ENCODE data around the gene SH3BP5.
A peak's percentile ranks its signal among the peaks of the same experiment; 100 is the strongest.

SH3BP5 gene

DNA sequence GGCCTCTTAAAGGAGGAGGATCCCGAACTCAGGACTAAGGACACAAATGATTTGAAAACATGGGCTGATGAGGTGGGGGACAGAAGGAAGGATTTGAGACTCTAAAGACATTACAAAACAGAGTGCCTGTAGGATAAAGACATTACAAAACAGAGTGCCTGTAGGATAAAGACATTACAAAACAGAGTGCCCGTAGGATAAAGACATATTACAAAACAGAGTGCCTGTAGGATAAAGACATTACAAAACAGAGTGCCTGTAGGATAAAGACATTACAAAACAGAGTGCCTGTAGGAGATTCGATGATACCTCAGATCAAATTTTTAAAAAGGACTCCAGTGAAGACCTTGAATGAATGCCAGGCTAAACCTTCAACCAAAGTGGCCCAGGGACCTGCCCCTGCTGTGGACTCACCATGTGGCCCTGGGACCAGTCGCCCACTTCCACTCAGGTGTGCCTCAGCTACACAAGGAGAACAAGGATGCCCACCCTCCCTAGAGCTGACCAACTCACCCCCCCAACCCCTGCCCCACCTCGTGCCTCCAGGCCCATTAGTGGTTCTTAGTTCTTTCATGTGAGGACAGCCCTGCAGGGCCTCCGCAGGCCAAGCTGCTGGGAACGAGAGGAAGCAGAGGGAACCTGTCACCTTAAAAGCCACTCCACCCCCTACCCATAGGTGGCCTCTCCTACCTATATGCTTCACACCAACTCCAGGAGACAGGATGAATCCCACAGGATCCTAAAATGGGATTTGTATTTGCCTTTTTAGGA, 59.8 kb downstream of the SH3BP5 start:
- no peak for DNase-seq

DNA sequence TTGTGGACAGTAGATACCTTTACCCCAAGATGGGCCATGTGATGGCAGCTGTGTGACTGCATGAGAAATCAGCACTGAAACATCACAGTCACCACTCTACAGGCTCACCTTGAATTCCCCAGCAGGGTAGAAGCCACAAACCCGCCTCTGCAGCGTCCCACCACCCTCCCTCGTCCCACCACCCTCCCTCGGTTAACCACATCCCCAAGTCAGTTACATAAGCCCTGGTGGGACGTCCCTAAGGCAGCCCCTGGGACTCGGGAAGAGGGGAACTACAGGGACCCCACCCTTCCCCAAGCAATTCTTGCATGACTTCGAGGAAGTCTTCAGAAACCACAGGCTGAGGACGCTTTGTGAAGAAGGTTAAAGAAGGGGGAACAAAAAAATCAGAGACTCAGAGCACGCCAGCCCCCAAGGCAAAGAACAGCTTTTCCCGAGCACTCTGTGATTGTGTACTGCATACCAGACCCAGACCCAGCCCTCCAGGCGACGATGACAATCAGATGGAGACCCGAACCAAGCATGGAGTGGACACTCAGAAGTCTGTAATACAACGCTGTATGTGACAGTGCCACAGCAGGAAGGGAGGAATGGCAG, 60.5 kb downstream of the SH3BP5 start:
- no peak for DNase-seq

DNA sequence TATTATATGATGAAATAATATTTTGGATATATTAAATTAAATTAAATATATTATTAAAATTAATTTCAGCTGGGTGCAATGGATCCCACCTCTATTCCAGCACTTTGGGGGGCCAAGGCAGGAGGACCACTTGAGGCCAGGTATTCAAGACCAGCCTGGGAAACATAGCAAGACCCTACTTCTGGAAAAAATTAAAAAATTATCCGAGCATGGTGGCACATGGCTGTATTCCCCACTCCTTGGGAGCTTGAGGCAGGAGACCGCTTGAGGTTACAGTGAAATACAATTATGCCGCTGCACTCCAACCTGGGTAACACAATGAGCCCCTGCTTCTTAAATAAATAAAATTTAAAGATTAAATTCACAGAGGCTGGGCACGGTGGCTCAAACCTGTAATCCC, 61.4 kb downstream of the SH3BP5 start:
- no peak for DNase-seq

DNA sequence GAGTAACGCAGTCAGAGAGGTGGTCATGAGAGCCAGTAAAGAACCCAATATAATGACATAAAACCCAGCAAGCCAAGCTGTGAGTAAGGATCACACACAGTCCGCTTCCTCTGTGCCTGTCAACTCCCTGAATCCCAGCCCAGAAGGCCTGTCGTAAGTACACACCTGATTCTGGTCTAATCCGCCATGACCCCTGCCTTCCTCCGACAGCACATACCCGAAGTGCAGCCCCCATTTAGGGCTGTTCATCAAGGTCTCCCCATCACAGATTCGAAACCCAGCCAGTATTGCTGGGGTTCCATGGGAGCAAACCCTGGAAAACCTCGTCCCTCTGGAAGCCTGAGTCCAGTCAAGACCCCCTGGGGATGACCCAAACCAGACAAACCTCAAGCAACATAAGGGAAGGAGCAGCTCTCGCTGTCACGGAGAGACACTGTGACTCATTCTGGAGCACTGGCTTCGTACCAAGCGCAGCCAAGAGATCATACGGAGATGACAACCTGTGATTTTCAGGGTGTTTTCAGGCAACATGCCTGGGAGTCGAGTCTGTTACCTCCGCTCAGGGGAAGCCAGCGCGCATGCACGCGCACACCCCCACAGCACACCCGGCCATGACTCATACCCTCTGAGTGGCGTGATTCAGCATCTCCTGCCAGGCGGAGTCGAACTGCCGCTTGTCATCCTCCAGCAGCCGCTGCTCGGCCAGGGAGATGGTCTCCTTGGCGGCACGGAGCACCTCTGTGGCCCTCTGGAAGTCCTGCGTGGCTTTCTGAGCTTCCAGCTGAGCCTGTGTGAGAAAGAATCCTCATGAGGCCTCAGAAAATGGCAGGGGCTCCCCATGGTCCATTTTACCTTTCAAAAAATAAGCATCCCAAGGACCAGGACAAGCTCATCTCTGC, 63.0 kb downstream of the SH3BP5 start:
- DNase-seq = peak; percentile 94

DNA sequence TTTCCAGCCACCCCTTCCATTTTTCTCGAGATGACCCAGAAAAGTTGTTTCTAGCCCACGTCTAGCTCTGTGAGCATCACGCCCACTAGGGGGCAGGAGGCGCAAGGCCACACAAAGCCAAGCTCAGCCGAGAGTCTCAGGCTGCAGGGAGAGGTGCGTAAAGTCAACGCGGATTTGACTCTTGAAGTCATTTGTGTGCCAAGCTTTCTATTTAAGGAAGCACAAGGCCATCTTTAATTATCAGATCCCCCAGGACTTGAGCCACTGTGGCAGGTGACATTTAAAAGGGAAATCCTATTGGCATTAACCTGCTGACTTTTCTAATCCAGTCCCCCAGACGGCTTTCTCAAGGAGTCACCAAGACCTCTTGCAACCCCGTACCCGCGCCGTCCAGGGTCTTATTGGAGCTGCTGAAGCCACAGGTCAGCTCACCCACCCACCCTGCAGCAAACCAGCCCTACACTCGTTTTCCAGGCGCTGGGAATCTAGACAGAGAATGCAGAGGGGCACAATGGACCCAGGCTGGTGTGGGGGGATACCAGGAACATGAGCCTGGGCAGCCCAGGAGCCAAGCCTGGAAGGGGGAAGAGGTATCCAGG, 64.3 kb downstream of the SH3BP5 start:
- peak; percentile 74 for DNase-seq

DNA sequence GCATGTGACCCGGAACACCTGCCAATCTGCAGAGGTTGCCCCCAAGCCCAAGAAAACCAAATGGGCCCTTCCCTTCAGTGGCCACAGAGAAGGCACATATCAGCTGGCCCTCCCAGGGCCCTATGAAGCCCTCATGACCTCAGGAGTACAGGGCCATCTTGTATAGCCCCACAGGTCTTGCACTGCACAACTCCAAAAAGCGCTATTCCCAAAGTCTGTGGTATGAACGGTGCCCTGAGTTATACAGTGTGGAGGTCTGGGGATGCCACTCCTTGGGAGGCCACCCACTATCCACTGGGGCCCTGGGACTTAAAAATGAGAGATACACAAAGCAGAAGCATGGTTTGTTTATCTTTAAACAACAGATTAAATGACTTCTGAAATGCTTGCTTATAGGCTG, 64.9 kb downstream of the SH3BP5 start:
- DNase-seq = no peak

DNA sequence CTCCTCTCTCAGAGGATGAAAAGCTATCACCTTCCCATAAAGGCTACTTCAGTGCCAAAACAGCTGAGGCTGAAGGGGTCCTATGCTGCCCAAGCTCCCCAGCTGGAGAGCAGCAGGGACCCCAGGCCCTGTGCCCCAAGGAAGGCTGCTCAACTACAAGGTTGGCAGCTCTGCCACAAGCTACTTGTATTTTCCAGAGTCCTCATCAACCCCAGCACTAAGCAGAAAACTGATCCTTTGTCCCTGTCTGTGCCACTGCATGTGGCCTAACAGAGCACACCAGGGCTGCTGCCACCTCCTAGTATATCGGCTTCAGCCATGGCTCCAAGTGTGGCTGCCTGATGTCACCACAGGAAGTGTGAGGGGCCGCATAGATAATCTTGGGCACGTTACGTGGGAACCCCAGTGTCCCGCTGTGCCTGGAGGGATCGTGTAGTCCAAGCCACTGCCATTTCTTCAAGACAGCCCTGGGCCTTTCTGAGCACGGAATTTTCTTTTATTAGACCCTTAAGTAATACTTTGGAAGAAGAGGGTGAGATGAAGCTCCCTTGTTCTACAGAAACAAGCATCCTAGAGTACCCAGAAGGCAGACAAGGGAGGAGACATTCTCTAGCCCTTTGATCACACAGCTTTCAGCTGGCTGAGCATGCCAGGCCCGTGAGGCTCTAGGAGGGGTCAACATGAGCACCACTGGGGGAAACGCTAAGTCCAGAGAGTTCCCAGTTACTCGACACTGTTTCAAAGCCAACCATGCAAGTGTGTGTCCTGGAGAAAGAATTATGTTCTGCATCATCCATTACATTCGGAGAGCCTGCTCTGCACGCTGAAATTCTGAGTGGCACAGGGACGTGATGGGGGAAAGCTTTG, 65.6 kb downstream of the SH3BP5 start:
- DNase-seq = no peak

DNA sequence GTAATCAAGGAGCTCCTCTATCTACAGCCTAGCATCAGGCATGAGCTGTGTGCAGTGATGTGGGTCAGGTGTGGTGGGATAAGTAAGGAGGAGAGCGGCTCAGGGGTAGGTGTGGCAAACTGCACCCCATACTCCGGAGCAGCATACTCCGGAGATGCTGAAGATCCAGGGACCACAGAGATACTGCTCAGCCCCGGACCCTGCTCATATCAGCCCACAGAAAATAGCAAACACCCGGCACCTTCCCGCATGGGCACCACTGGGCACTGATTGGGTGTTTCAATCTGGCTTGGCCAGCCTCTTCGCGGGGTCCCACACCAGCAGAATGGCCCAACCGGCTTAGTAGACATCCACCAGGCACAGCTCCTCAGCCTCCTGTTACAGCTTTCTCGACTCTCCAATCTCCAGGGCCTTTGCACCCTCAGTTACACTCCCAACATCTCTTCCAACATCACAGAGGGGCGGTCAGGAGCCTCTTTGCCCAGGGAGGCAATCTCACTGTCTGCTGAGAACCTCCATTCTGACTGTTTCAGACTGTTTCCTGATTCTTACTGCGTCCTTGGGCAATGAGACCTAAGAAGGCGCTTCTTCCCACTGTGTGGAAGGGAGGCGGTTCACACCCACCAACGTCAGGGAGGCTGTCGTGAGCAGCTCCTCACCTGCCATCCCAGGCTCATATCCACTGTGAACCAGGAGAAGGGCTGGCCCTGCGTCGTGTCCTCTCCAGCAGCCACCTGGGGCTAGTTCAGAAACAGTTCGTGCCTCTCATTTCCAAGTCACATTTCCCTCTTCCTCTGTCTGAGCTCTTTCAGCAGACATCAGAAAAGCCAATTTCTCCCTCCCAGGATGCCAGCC, 66.5 kb downstream of the SH3BP5 start:
- DNase-seq = no peak

DNA sequence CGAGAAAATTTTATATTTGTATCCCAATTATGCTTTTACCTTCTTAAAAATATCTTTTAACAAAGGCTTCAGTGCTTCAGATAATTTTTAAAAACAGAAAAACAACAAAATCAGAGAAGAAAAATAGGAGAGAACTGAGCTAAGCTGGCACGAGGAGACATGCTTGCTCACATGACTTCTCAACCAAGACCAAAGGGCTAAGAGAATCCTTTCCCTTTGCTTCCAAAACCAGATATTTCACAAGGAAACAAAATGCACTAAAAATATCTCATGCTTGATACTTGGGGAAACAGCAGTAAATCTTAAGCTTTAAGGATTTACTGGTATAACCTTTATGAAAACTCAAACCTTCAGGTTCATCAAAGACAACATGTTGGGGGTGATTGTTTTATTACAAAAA, 67.9 kb downstream of the SH3BP5 start:
- no peak for DNase-seq

DNA sequence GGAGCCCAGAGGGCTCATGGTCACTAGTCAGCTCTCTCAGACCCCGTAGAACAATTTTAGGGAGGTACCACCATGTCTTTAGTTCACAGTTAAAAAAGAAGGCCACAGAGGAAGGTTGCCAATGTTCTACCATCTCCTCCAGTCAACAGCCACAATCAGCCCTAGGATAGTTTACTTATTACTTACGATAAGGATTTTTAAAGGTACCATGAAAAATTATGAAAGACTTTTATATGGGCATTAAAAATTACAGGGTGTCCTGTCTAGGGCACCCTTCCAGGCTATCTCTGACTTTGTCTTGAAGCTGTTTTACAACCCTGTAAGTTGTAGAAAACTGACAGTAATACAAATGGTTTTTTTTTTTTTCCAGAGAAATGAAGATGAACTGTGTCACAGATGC, 68.5 kb downstream of the SH3BP5 start:
- no peak for DNase-seq

DNA sequence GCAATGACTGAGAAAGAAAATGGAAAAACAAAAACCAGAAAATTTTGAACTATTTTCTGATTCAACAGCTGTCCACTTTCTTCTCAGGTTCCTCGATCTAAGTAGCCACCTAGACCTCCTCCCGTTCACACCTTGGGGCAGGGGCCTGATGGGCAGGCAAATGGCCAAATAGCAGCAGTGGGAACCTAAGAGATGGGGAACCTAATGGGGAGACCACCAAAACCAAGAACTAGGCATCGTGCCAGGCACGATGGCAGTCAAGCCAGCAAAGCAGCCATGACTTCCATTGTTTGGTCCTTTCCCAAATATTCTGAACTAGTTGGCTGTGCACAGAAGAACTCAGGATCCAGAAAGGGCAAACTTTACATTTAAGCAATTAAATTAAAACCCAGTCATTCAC, 69.3 kb downstream of the SH3BP5 start:
- DNase-seq = no peak

DNA sequence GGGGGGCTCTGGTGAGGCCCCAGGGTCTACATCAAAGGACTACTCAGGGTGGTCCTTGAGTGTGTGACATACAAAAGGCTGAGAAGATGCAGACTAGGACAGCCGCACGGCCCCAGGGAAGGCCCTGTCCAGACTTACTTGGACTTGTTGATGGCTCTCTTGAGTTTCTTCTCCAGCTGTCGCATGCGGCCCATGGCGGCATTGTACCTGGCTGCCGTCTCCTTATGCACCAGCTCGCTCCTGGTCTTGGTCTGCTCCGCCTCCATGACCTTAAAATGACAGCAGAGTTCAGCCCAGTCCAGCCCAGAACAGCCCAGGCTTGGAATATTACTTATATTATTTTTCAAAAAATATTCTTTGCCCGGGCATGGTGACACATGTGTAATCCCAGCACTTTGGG, 70.4 kb downstream of the SH3BP5 start:
- DNase-seq = no peak

DNA sequence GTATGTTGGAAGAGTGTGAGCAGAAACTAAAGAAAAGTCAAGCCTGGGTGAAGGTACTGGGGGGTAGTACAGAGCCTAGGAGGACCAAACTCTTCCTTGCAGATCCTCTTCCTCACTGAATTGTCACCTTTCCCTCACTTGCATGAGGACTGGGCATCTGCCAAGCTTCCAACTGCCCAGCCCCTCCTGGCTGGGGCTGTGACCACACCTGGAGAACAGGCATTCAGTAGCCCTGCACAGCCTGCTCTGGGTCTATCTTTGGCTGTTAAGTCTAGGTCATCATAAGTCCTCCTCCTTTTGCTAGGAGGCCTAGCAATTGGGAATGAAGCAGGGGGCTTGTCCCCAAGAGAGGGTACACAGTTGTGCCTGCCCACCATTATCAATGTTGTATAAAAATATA, 71.1 kb downstream of the SH3BP5 start:
- no peak for DNase-seq

DNA sequence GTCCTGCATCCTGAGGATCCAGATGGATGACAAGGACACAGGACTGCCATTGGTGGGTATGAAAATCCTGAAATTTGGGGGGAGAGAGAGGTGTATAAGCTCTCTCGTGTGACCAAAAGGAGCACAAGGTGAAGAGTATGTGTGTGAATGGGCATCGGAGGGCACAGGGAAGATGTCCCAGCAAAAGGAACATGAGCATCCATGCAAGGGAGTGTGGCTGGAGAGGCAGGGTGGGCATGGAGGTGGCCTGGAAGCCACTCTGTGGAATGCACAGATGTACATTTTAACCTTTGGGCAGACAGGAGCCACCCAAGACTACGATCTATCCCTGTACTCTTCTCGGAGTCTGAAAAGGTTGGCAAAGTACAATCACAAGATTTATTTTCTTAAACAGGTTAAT, 71.9 kb downstream of the SH3BP5 start:
- no peak for DNase-seq

DNA sequence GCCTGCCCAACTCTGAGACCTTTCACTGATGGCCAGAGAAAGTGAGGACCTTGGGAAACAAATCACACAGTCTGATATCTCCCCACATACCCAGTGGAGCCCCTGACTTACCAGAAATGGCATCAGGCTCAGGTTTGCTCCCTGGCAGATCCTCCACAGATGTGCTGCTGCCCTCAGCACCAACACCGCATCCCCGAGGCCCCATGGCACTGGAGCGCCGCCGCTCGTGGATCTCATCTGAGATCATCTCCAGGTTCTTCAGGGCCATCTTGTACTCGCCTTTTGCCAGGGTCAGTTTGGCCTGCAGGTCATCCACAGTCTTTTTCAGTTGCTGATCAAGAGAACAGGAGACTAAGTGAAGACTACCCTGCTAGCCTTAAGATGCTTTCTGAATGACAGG, 73.7 kb downstream of the SH3BP5 start:
- DNase-seq = no peak

DNA sequence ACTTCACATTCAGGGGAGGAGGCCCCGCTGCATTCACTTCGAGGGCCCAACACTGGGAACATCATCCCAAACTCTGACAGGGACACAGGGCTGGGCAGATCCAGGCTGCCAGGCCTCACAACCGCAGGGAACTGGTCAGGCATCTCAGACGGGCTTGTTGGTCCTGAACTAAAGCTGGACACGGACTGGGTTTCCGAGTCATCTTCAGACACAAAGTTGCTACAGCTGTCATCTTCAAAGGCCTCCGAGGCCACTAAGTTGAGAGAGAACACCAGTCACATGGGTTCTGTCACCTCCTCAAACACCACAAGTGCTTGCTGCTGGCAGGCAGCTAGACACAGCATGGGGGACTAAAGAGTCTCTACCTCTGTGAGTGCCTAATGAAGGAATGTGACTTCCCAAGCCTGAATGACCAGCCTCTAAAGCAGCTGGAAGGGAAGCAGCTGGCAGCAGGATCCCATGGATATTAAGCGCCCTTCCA, 75.5 kb downstream of the SH3BP5 start:
- no peak for DNase-seq

DNA sequence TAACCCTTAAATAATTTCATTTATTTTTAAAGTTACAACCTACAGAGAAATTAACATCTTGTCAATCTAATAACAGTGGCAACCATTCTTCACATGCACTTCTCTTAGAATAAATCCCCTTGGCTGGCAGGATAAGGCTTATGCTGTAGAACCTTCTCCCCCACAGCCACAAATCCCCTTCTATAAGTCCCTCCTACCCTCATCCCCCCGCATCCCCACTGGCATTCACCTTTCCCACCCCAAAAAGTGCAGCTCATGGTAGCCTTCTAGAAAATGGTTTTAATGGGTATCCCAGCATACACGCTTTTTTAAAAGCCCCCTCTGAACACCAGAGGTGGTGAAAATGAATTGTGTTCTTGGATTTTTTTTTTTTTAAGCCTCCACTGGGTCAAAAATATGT, 77.2 kb downstream of the SH3BP5 start:
- no peak for DNase-seq

DNA sequence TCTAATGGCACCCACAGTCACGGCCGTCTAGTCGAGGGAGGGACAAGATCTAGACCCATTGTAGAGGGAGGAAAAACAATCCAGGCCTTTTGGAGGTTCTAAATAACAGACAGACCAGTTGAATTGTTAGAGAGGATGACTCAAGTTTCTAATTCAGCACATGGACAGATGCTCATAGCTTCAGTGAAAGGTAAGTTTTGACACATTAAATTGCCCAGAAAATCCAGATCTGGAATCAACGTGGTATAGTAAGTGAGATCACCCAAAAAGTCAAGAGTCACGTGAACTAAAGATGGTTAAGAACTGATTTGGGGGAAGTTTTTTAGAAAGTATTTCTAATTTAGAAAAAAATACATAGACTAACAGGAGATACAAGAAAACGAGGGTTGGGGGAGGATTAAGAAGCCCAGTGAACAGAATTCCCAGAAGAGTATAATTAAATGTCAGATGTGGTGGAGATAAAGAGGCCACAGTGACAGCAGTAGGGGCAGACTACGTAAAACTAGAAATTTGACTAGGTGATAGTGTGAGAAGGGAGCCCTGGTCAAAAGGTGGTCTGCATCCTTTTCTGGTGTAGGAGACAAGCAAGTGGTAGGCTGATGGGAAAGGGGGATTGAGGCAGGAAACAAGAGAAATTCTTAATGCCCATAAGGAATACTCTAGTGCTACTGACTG, 79.2 kb downstream of the SH3BP5 start:
- DNase-seq = no peak

DNA sequence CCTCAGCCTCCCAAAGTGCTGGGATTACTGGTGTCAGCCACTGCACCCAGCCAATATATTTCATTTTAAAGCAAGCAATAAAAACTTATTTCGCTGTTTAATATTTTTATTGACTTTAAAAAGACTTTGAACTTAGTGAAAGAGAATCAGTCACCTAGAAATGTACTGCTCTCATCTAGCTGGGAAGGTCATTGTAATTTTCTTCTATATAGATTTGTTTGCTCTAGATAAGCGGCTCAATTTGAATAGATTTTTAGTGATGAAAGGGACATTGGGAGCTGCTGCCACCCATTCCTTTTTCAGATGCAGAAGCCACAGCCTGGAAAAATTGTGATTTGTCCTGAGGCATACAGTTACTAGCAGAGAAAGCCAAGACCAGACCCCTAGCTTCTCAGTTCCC, 86.2 kb downstream of the SH3BP5 start:
- no peak for DNase-seq

DNA sequence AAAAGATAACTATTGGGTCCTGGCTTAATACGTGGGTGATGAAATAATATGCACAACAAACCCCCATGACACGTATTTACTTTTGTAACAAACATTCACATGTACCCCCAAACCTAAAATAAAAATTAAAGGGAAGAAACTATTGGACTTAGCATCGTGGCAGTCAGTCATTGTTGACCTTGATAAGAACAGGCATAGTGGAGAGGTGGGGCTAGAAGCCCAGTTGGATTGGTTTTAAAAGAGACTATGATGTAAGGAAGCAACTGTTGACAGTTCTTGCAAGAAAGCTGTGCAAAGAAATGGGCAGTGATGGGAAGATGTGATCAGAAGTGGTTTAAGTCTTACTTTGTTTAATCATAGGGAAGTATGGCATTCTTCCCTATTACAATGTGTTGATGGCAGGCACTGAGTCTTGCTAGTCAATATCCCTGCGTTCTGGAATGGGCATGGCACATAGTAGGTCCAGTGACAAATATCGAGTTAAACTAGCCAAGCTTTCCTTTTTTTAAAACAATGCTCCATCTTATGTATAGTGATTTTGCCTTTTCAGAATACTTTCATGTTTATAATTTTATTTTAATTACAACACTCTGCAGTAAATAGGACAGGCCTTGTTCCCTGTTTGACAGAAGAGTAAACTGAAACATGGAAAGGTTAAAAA, 88.4 kb downstream of the SH3BP5 start:
- no peak for DNase-seq
